A673 (cell line): ENCODE data around the gene XAGE2. TPM values are rescaled to one million over a fixed set of nuclear protein-coding genes. Genes with fewer than 3 reads are reported as not detected.
A peak's percentile ranks its signal among the peaks of the same experiment; 100 is the strongest.

ENCODE experiments used
- BruUV-seq: library from RNA; stranded (reverse); fragments of 400-500 nt; replicated peaks from 2 replicates; lab custom pipeline; 2021; lab: Mats Ljungman, UMichigan
- CTCF ChIA-PET: fragments of 300-600 bp; sonication (Branson Sonifier 250); formaldehyde crosslinking; loops from one replicate; lab custom pipeline; 2022; ENCODE audit warnings: antibody characterized with exemption; lab: Charles Lee
- POLR2A ChIA-PET: fragments of 300-600 bp; sonication (Branson Sonifier 250); formaldehyde crosslinking; loops from one replicate; lab custom pipeline; 2022; ENCODE audit warnings: antibody characterized with exemption; ENCODE audit not compliant: low non-redundant PET; lab: Charles Lee
- DNase-seq: peaks from one replicate; pipeline ENCODE4 v3.0.0-alpha.2; 2015; ENCODE audit warnings: low spot score
- H3K27ac ChIP-seq: fragments of 200-600 bp; sonication (generic); 2 replicates; pipeline ENCODE4 v1.5.1; 2016; ENCODE audit warnings: mixed run types, low read depth, mild to moderate bottlenecking, mixed read lengths, antibody characterized with exemption, low read length; ENCODE audit not compliant: poor library complexity, severe bottlenecking
- H3K27me3 ChIP-seq: fragments of 200-600 bp; sonication (generic); replicated peaks from 2 replicates; pipeline ENCODE4 v1.6.1; 2017; ENCODE audit warnings: mixed run types, low read depth, mild to moderate bottlenecking, mixed read lengths, antibody characterized with exemption, low read length; ENCODE audit not compliant: insufficient read depth, poor library complexity
- H3K36me3 ChIP-seq: fragments of 200-600 bp; sonication (generic); 2 replicates; pipeline ENCODE4 v1.6.1; 2016; ENCODE audit warnings: mixed run types, mild to moderate bottlenecking, mixed read lengths, antibody characterized with exemption, low read length; ENCODE audit not compliant: insufficient read depth, poor library complexity, severe bottlenecking
- H3K4me1 ChIP-seq: fragments of 200-600 bp; sonication (generic); 2 replicates; pipeline ENCODE4 v1.6.1; 2017; ENCODE audit warnings: mixed run types, mild to moderate bottlenecking, mixed read lengths, antibody characterized with exemption, low read length; ENCODE audit not compliant: insufficient read depth, poor library complexity, severe bottlenecking
- H3K4me3 ChIP-seq: fragments of 200-600 bp; sonication (generic); 2 replicates; pipeline ENCODE4 v1.5.1; 2016; ENCODE audit warnings: low read depth, mixed run types, mild to moderate bottlenecking, mixed read lengths, low read length; ENCODE audit not compliant: poor library complexity, severe bottlenecking
- H3K9me3 ChIP-seq: fragments of 200-600 bp; sonication (generic); 2 replicates; pipeline ENCODE4 v1.6.1; 2016; ENCODE audit warnings: mixed run types, low read depth, mild to moderate bottlenecking, mixed read lengths, antibody characterized with exemption, low read length; ENCODE audit not compliant: poor library complexity, severe bottlenecking
- CTCF ChIP-seq: fragments of 300-800, 200-600 bp; sonication (generic); conservative IDR thresholded peaks from 2 replicates; pipeline ENCODE4 v1.5.1; 2017; ENCODE audit warnings: low read depth, mild to moderate bottlenecking, antibody characterized with exemption, low read length, moderate library complexity, mixed read lengths
- EZH2 ChIP-seq: fragments of 200-600 bp; sonication (generic); IDR thresholded peaks from 2 replicates; pipeline ENCODE4 v1.6.1; 2017; ENCODE audit warnings: borderline replicate concordance, low read depth, mild to moderate bottlenecking, mixed read lengths, antibody characterized with exemption, low read length; ENCODE audit not compliant: poor library complexity, severe bottlenecking
- intact Hi-C: fragments of 100-400 bp; cut with micrococcal nuclease; formaldehyde crosslinking; loops from one replicate; pipeline ENCODE4 v1.10.0; 2022; ENCODE audit not compliant: unreplicated experiment
- total RNA-seq: library from RNA; stranded (reverse); gene quantifications from 2 replicates; pipeline ENCODE4 v1.2.3, GENCODE V29; 2021

The XAGE2 gene
- total RNA-seq, 1 experiment from 2014 or later = not detected

GRCh38 chrX:52359614-52360232, 9.1 kb upstream of the XAGE2 start:
- CTCF ChIA-PET = no interaction called here
- intact Hi-C loops = loop anchor here (10.0 kb wide), 1 partner anchor 85 kb away; no protein-coding TSS in a partner anchor
- peak; percentile 45 for DNase-seq

GRCh38 chrX:52361941-52362340, 6.9 kb upstream of the XAGE2 start:
- H3K36me3 ChIP-seq = no peaks in the 10 kb centered on the region
- no peak for DNase-seq
- CTCF ChIA-PET = no interaction called here
- intact Hi-C loops = no loop called here
- H3K27me3 ChIP-seq = no peaks in the 10 kb centered on the region
- H3K9me3 ChIP-seq = no peaks in the 10 kb centered on the region
- POLR2A ChIA-PET = no interaction called here
- H3K4me1 ChIP-seq = peaks cover 13% of the 10 kb centered on the region
- no peak for TF ChIP-seq EZH2
- TF ChIP-seq CTCF = no peak
- no peak overlapping the region for H3K4me3 ChIP-seq
- no peak overlapping the region for H3K27ac ChIP-seq
- no TSS peak for BruUV-seq

More at GRCh38 chrX:52359614-52360232, 9.1 kb upstream of the XAGE2 start:
- Histone ChIP-seq H3K4me1 (peaks cover 13% of the 10 kb centered on the region), H3K9me3 (no peaks in the 10 kb centered on the region), H3K27ac (no peak overlapping the region), H3K4me3 (no peak overlapping the region), H3K36me3 (no peaks in the 10 kb centered on the region), H3K27me3 (no peaks in the 10 kb centered on the region)
- POLR2A ChIA-PET = no interaction called here
- TF ChIP-seq EZH2 = no peak
- no peak for TF ChIP-seq CTCF
- BruUV-seq = no TSS peak

- no peak for TF ChIP-seq EZH2
- TF ChIP-seq CTCF = peak; percentile 53; the same call in 1 of the 2 replicates
- no peak overlapping the region for H3K27ac ChIP-seq
- intact Hi-C loops = no loop called here
- peaks cover 13% of the 10 kb centered on the region for H3K4me1 ChIP-seq
- CTCF ChIA-PET = no interaction called here
- peak; percentile 77 for DNase-seq
- H3K9me3 ChIP-seq = no peaks in the 10 kb centered on the region
- no peaks in the 10 kb centered on the region for H3K27me3 ChIP-seq
- no peaks in the 10 kb centered on the region for H3K36me3 ChIP-seq
- no TSS peak for BruUV-seq
- no peak overlapping the region for H3K4me3 ChIP-seq
- POLR2A ChIA-PET = no interaction called here
Measured at GRCh38 chrX:52363247-52363883, 5.5 kb upstream of the XAGE2 start.
